HG03342 (cell line): ENCODE data around the gene AGAP5.

Experiments
- ATAC-seq: cut with Tn5 transposase; IDR thresholded peaks from one replicate; pipeline ENCODE4 v1.9.1; 2021; ENCODE audit warnings: mild to moderate bottlenecking, moderate library complexity; ENCODE audit not compliant: unreplicated experiment

Gene AGAP5

GRCh38 chr10:73634421-73634820 lies 63.5 kb downstream of the AGAP5 start:
- ATAC-seq: no peak

DNA sequence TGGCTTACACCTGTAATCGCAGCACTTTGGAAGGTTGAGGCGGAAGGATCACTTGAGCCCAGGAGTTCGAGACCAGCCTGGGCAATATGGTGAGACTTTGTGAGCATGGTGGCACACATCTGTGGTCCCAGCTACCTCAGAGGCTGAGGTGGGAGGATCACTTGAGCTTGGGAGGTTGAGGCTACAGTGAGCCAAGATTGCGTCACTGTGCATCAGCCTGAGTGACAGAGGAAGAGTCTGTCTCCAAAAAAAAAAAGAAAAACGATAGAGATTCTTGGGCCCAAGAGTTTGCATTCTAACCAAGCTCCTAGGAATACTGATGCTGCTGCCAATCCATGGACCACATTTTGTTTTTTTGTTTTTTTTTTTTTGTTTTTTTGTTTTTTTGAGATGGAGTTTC lies 68.7 kb downstream of the AGAP5 start:
- no peak for ATAC-seq

DNA sequence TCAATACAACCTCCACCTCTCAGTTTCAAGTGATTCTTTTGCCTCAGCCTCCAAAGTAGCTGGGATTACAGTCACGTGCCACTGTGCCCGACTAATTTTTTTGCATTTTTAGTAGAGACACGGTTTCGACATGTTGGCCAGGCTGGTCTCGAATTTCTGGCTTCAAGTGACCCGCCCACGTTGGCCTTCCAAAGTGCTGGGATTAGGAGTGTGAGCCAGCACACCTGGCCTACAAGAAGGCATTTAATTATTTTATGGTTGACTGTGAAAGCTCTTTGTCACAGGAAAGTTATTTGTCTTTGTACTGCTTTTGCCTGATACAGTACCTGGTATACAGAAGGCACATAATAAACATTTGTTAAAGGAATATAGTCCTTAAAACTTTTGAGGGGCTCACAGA lies 69.5 kb downstream of the AGAP5 start:
- no peak for ATAC-seq

GRCh38 chr10:73627300-73627699 lies 70.6 kb downstream of the AGAP5 start:
- ATAC-seq: no peak

DNA sequence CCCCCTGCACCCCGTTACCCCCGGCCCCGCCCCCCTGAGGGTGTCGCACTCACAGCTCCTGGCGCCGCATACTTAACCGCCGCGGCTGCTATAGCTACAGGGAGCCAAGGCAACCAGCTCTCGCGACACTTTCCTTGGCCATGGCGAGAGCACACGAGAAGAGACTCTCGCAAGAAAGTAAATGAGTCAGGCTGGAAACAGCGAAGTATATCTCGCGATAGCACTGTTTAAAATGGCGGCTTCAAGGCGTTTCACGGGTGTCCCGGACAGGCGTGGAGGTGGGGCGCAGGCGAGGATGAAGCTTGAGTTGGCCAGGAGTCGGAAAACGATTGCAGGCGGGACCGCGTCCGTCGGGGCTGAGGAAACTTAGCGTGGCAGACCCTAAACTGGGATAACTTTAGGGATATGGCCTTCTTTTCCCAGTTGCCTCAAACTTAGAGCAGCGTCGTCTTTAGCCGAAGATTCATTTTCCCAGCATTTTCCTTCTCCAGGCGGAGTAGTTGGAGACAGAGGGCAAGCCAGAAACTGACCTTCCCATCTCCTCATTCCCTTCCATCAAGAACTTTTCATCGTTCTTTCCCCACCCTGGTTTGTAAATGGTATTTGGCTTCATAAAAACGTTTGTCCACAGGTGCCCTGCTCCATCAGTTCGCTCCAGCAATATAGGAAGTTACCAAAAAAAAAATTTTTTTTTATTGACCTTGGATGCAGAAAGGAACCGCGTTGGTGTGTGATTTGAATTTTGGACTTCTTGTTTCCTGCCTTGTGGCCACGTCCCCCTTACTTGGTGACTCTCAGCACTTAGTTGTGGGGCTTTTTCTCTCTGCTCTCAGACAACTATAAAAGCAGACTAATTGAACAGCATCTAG lies 71.8 kb downstream of the AGAP5 start:
- peak; percentile 95 for ATAC-seq

- ATAC-seq: peak; percentile 24
Measured at GRCh38 chr10:73625004-73625883, 72.7 kb downstream of the AGAP5 start.
